GM21723 (cell line): ENCODE results near the gene POLR2I.
A peak's percentile ranks its signal among the peaks of the same experiment; 100 is the strongest.
"Not testable (repeated sequence)": the region's sequence is repeated elsewhere in the genome, so short reads cannot be mapped to it uniquely, and the experiment has no call there.

Experiments
- ATAC-seq: cut with Tn5 transposase; IDR thresholded peaks from one replicate; pipeline ENCODE4 v1.9.1; 2021; ENCODE audit warnings: mild to moderate bottlenecking, moderate library complexity; ENCODE audit not compliant: unreplicated experiment

POLR2I gene

DNA sequence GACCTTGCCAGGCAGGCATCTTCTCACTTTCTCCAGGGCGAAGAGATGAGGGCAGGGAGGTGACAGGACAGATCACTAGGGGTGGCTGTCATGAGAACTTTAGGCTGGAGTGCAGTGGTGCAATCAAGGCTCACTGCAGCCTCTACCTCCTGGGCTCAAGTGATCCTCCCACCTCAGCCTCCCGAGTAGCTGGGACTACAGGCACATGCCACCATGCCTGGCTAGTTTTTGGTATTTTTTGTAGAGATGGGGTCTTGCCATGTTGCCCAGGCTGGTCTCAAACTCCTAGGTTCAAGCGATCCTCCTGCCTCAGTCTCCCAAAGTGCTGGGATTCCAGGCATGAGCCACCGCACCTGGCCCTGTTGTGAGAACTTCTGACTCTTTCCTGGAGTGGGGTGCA, 20.2 kb upstream of the POLR2I start:
- ATAC-seq, result not testable (repeated sequence)

GRCh38 chr19:36131221-36131620, 16.5 kb upstream of the POLR2I start:
- not testable (repeated sequence) for ATAC-seq

DNA sequence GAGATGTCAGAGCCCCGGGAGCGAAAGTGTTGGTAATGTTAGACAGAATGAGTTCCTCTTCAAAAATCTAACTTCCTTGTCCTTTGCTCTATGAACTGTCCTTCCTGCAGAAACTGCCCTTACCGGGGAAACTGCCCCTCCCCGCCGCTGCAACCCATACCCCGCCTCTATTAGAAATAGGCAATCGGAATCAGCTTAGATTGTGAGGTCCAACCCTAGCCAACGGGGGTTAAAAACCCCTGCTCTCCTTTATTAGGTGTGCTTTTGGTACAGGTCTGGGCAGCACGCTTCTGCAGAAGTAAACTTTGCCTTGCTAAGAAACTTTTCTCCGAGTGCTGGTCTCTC, 13.7 kb upstream of the POLR2I start:
- ATAC-seq, result peak; percentile 14

GRCh38 chr19:36125557-36125956, 10.9 kb upstream of the POLR2I start:
- no peak for ATAC-seq

- no peak for ATAC-seq
Observed at GRCh38 chr19:36121486-36122124, 6.9 kb upstream of the POLR2I start.

DNA sequence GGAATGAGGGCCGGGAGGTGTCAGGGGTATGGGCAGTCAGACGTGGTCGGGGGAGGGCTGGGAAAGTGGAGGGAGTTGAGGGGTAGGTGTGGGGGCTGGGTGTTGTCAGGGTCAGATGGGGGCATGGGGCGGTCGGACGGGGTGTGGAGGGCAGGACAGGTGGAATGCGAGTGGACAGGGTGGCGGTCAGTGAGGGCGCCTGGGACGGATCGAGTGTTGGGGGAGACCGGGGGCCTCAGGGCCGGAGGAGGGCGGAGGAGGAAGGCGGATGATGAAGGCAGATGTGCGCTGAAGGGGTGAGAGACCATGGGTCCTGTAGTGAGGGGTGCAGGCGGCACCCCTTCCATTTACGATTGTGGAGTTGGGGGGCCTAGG, 6.3 kb upstream of the POLR2I start:
- ATAC-seq, result no peak

GRCh38 chr19:36120092-36120983, 5.7 kb upstream of the POLR2I start:
- no peak for ATAC-seq

- ATAC-seq, result no peak
Observed at GRCh38 chr19:36116344-36116637, 1.6 kb upstream of the POLR2I start.

- peak; percentile 28 for ATAC-seq
Observed at GRCh38 chr19:36115453-36116343, 1.0 kb upstream of the POLR2I start, which contains the start of gene TBCB. Gene TBCB, plus strand, starts transcription at chr19:36115468. Its CDS starts 93 bp downstream, at chr19:36115561.

- ATAC-seq, result no peak
Observed at GRCh38 chr19:36113894-36114720, 568 bp downstream of the POLR2I start.

GRCh38 chr19:36113425-36113824, 1.2 kb downstream of the POLR2I start:
- no peak for ATAC-seq

DNA sequence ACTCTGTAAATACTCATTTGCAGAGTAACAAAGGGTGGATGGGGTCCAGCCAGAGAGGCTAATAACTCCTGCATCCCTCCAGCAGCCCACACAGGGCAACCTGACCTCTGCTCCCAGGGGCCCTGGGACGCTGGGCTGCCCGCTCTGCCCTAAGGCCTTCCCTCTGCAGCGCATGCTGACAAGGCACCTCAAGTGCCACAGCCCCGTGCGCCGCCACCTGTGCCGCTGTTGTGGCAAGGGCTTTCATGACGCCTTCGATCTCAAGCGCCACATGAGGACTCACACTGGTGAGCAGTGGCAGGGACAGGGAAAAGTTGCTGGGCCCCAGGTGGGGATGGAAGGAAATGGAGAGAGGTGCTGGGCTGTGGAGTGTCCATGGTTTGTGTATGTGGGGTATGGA, 2.0 kb downstream of the POLR2I start:
- ATAC-seq, result no peak

- no peak for ATAC-seq
Observed at GRCh38 chr19:36111200-36111539, 3.5 kb downstream of the POLR2I start.

DNA sequence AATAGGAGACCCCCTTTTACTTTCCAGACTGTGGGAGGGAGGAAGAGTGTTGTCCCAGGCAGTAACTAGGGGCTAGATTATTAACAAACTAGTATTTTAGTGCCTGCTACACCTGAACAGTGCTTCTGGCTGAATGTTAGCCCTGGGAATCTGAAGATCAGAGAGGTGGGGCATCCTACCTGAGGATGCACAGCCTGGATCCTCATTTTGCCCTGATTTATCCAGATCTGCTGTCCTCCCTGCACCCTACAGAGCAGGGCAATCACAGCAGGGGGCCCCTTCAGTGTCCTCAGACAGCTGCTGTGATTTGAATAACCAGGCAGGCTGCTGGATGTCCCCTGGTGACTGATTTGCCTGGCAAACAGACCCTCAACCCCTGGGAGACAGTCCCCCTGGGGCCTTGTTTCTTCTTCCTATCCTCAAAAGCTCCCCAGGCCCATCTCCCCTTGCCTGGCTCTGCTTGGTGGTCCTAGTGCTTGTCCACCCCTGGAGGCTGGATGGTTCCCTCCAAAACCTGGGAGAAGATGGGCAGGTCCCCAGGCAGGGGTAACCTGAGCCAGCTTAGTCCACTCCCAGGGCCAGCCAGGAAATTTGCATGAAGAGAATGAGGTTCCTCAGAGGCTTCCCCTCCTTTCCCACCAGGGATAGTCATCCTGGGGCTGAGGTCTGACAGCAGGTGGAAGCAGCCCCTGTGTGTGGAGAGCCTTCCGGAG, 4.0 kb downstream of the POLR2I start, which contains the start of gene OVOL3:
Gene OVOL3 (plus strand): TSS at position 657 of the 713 bp plus-strand sequence. CDS start 60 bp downstream, outside the sequence.
- no peak for ATAC-seq

DNA sequence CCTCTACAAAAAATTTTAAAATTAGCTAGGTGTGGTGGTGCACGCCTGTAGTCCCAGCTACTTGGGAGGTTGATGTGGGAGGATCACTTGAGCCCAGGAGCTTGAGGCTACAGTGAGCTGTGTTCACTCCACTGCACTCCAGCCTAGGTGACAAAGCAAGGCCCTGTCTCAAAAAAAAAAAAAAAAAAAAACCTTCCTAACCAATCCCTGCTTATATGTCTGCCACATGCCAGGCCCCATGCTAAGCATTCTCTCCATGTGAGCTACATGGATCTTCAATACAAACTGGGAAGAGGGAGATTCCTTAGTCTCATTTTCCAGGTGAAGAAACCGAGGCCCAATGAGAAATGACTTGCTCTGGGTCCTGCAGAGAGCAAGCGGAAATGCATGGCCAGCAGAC, 6.0 kb downstream of the POLR2I start:
- no peak for ATAC-seq

DNA sequence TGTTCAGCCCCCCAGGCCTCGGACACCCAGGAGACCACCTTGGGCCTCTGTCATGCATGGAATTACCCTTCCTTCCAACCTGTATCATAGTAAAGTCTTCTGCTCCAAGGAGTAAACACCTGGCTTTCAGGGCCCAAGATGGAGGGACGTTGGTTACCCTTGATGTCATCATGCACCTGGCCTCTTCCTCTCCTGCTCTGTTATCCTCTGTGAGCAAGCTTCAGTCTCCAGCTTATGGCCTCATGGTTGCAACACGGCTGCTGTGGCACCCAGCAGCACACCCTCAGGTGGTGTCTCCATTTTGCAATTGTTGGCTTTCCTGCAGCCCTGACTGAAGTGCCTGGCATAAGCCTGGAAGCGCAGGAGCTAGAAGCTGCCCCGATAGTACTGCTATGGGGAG, 7.7 kb downstream of the POLR2I start:
- ATAC-seq, result no peak

DNA sequence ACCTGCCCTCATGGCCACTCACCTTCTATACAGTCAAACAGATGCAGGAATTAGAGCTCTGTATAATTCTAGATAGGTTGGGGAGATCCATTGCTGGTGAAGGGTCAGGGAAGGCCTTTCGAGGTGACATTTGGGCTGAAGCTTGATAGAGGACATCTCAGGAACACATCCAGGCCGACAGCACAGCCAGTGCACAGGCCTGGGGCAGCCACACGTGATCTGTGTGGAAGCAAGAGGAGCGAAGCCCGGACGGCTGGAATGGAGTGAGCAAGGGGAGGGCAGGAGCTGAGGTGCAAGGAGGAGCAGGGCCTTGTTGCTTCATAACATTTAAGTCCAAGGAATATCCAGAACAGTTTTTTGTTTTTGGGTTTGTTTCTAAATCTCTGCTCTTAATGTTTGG, 8.2 kb downstream of the POLR2I start:
- ATAC-seq, result no peak

- ATAC-seq, result no peak
Observed at GRCh38 chr19:36103842-36104552, 10.7 kb downstream of the POLR2I start.

DNA sequence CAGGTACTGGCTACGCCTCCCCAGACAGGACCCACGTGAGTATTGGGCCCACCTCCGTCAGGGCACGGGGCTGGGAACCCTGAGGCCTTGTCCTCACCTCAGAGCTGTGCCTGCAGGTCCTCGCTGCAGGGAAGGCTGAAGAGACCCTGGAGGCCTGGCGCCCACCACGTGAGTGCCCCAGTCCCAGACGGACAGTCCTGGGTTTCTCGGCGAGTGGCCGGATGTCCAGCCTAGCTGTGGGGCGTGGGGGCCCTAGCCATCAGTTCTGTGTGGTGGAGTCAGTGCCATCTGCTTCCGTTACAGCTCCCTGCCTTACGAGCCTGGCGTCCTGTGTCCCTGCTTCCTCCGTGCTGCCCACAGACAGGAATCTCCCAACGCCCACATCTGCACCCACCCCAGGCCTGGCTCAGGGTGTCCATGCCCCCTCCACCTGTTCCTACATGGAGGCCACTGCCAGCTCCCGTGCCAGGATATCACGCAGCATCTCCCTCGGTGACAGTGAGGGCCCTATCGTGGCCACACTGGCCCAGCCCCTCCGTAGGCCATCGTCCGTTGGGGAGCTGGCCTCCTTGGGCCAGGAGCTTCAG, 11.5 kb downstream of the POLR2I start:
- no peak for ATAC-seq
